Ectodermal cell (in vitro differentiated cells): Measurements from ENCODE around the gene RBP5.

ENCODE experiments used
- H3K27ac ChIP-seq: 2 replicates; pipeline ENCODE4 v1.7.0; 2013; ENCODE audit warnings: mild to moderate bottlenecking, low read depth, low read length; ENCODE audit not compliant: insufficient read depth, poor library complexity, severe bottlenecking
- H3K27me3 ChIP-seq: 2 replicates; pipeline ENCODE4 v1.7.0; 2013; ENCODE audit warnings: mild to moderate bottlenecking, low read length; ENCODE audit not compliant: insufficient read depth, control insufficient read depth, poor library complexity, severe bottlenecking
- H3K36me3 ChIP-seq: one replicate; pipeline ENCODE4 v1.7.0; 2013; ENCODE audit warnings: low read length; ENCODE audit not compliant: control insufficient read depth, insufficient read depth
- H3K4me1 ChIP-seq: one replicate; pipeline ENCODE4 v1.7.0; 2013; ENCODE audit warnings: low read length; ENCODE audit not compliant: control insufficient read depth, insufficient read depth
- H3K4me3 ChIP-seq: 2 replicates; pipeline ENCODE4 v1.7.0; 2013; ENCODE audit warnings: low read depth, low read length, control low read depth; ENCODE audit not compliant: insufficient read depth
- H3K9me3 ChIP-seq: 2 replicates; pipeline ENCODE4 v1.7.0; 2013; ENCODE audit warnings: mild to moderate bottlenecking, low read length, moderate library complexity; ENCODE audit not compliant: control insufficient read depth
- WGBS, 2 experiments: methylation state at CpG; one replicate each; pipeline ENCODE4 v1.1.7; 2013; ENCODE audit warnings: missing lambda C conversion rate in 2 of 2; 5-methylcytosine and 5-hydroxymethylcytosine counted together

RBP5 gene

DNA sequence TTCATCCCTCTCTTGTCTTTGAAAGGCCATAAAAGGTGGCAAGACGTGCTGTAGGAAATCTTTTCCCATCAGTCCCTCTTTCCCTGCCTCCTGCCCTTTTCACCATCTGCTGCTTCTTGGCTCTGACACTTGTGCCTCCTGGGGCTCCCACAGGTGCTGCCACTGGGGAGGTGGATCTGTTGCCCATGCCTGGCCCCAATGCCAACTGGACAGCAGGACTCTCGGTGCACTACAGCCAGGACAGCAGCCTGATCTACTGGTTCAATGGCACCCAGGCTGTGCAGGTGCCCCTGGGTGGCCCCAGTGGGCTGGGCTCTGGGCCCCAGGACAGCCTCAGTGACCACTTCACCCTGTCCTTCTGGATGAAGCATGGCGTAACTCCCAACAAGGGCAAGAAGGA, 8.0 kb upstream of the RBP5 start:
- Histone ChIP-seq H3K27ac (no peak overlapping the region), H3K4me3 (no peak overlapping the region), H3K4me1 (peaks cover 4% of the 10 kb centered on the region), H3K27me3 (peaks cover 3% of the 10 kb centered on the region), H3K36me3 (no peaks in the 10 kb centered on the region), H3K9me3 (no peaks in the 10 kb centered on the region)
- 89 to 92% methylated on average over 3 of the region's 3 CpGs for WGBS, 2 experiments

GRCh38 chr12:7136071-7136470, 7.4 kb upstream of the RBP5 start:
- no peak overlapping the region for H3K4me3 ChIP-seq
- peaks cover 8% of the 10 kb centered on the region for H3K4me1 ChIP-seq
- H3K36me3 ChIP-seq: no peaks in the 10 kb centered on the region
- no peak overlapping the region for H3K27ac ChIP-seq
- H3K27me3 ChIP-seq: peaks cover 9% of the 10 kb centered on the region
- WGBS, 2 experiments: 94 to 95% methylated on average over 7 of the region's 7 CpGs
- no peaks in the 10 kb centered on the region for H3K9me3 ChIP-seq

GRCh38 chr12:7134396-7135166, 5.9 kb upstream of the RBP5 start:
- H3K27me3 ChIP-seq: peaks cover 18% of the 10 kb centered on the region
- H3K27ac ChIP-seq: no peak overlapping the region
- no peaks in the 10 kb centered on the region for H3K36me3 ChIP-seq
- H3K9me3 ChIP-seq: no peaks in the 10 kb centered on the region
- H3K4me3 ChIP-seq: no peak overlapping the region
- WGBS, 2 experiments: 93 to 94% methylated on average over 12 of the region's 12 CpGs
- H3K4me1 ChIP-seq: peaks cover 12% of the 10 kb centered on the region

DNA sequence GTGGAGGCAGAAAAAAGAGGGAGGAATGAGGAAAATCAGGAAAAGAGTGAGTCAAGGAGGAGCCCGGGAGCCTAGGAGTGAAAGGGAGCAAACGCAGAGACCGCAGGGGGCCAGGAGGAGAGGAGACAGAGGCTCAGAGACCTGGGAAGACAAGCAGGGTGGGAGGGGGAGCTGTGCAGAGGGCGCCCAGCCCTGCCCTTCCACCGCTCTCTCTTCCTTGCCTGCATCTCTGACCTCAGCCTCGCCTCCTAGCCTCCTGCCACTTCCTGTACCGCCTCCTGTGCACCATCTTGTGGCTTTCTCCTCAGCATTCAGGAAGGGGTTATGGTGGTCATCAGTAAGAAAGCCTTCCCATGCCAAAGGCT, 2.8 kb upstream of the RBP5 start:
- Histone ChIP-seq H3K36me3 (no peaks in the 10 kb centered on the region), H3K4me1 (peaks cover 12% of the 10 kb centered on the region), H3K4me3 (peak overlapping the region; percentile 72), H3K27me3 (peaks cover 33% of the 10 kb centered on the region), H3K27ac (no peak overlapping the region), H3K9me3 (no peaks in the 10 kb centered on the region)
- 34 to 45% methylated on average over 7 of the region's 7 CpGs for WGBS, 2 experiments

GRCh38 chr12:7130701-7131501, 2.2 kb upstream of the RBP5 start:
- Histone ChIP-seq H3K27ac (no peak overlapping the region), H3K4me1 (peaks cover 12% of the 10 kb centered on the region), H3K36me3 (no peaks in the 10 kb centered on the region), H3K9me3 (no peaks in the 10 kb centered on the region), H3K27me3 (peaks cover 33% of the 10 kb centered on the region), H3K4me3 (peak overlapping the region; percentile 72)
- 1% methylated on average over 26 to 32 of the region's 32 CpGs for WGBS, 2 experiments

DNA sequence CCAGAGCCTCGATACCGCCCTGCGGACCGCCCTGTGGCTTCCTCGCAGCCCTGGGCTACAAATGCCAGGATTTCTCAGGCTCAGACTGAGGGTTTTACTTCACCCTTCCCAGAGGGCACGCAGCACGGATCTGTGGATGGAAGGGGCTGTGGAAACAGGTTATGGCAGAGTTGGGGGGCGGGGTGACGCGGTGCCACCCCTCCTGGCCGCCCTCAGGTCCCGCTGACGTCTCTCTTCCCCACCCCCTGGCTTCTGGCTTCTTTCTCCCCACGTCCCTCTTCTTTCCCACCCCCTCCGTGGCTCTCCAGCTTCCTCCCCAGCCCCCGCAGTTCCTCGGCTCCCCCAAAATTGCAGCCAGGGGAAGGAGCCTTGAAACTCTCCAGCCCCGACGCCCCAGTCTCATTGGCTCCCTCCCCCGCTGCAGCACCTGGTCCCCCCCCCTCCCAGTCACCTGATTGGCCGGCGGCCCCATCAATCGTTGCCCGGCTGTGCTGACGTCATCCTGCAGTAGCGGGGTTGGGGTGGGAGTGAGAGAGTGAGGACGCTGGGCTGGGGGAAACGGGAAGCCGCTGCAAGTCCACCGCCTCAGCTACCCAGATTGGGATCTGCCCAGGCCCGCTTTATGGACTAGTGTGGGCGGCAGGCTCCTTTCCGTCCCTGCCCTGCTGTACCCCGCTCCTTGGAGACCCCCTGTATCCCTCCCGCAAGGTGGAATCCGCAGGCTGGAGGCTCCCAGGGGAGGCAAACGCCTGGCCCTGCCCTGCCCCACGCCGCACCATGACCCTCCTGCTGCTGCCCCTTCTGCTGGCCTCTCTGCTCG, 1.4 kb upstream of the RBP5 start, which contains the start of gene CLSTN3:
Gene CLSTN3 (plus strand): TSS at position 500 of the 820 bp plus-strand sequence. CDS start 278 bp downstream, at position 778.
- Histone ChIP-seq H3K4me1 (peaks cover 12% of the 10 kb centered on the region), H3K36me3 (no peaks in the 10 kb centered on the region), H3K27me3 (peaks cover 33% of the 10 kb centered on the region), H3K9me3 (no peaks in the 10 kb centered on the region), H3K27ac (no peak within 1 kb of the TSS), H3K4me3 (peak within 1 kb of the TSS; percentile 72)
- 0% methylated on average over 32 to 39 of the region's 40 CpGs for WGBS, 2 experiments

DNA sequence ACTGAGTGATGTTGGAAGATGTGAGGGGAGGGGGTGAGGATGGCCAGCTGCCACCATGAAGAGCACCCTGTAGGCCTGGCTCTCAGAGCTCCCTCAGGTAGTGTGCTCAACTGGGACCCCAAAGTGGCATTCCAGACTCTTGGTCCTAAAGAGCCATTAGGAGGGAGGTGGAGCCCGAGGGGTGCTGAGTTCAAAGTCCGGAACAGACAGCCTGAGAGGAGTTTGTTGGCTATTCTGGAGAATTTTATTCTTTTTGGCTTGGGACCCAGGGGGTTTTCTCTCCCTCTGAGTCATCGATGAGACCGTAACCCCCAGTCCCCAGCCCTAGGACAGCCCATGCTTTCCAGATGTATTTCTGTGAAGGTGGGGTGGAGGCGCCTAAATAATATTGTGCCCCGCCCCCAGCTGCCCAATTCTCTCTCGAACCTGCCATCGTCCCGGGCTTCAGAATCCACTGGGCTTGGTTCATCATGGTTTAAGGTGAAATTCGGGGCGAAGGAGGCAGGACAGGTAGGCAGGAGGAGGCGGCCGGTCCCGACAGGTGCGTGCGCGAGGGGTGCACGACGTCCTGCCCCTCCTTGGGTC, 690 bp upstream of the RBP5 start:
- WGBS, 2 experiments: 12 to 16% methylated on average over 19 of the region's 19 CpGs
- Histone ChIP-seq H3K4me1 (peaks cover 12% of the 10 kb centered on the region), H3K4me3 (peak overlapping the region; percentile 72), H3K27me3 (peaks cover 33% of the 10 kb centered on the region), H3K27ac (no peak overlapping the region), H3K36me3 (no peaks in the 10 kb centered on the region), H3K9me3 (no peaks in the 10 kb centered on the region)

DNA sequence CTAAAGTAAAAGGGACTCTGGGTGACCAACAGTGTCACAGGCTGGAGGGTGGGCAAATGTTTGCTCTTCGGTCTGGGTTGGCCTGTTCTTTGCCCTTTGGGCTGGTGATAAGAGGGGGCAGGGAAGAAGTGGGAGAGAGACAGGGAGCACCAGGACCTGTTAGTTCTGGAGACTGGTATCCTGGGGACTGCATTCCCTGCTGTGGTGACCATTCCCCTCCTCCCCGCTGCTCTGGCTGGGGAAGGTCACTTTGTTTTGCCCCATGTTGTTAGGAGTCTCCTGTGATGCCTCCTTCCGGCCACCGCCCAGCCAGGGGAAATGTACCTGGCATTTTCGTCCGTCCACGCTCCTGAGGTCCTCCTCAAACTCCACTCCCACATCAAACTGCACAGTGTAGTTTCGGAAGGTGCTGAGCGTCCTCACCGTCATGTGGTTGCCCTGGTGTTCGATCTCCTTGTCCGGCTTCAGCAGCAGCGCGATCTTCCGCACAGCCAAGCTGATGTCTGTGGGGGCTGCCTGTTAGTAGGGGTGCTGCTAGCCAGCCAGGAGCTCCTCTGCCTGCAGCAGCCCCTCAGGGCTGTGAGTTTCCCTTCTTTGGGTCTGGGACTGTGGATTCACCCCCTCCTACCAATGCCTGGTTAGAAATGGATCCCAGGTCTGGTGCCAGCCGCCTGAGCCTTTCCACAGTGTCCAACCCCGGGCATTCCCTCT, 618 bp downstream of the RBP5 start:
- no peaks in the 10 kb centered on the region for H3K9me3 ChIP-seq
- H3K27me3 ChIP-seq: peaks cover 33% of the 10 kb centered on the region
- H3K4me1 ChIP-seq: peaks cover 12% of the 10 kb centered on the region
- 87 to 89% methylated on average over 17 of the region's 17 CpGs for WGBS, 2 experiments
- no peak overlapping the region for H3K4me3 ChIP-seq
- no peak overlapping the region for H3K27ac ChIP-seq
- H3K36me3 ChIP-seq: no peaks in the 10 kb centered on the region

GRCh38 chr12:7125632-7126227, 3.0 kb downstream of the RBP5 start:
- Histone ChIP-seq H3K36me3 (no peaks in the 10 kb centered on the region), H3K27ac (no peak overlapping the region), H3K4me1 (peaks cover under 1% of the 10 kb centered on the region), H3K27me3 (peaks cover 20% of the 10 kb centered on the region), H3K4me3 (no peak overlapping the region), H3K9me3 (no peaks in the 10 kb centered on the region)
- WGBS, 2 experiments: 83 to 86% methylated on average over 4 of the region's 4 CpGs
